CD14-positive monocyte (primary cell): Measurements from ENCODE around the gene NRSN2. TPM values are rescaled to one million over a fixed set of nuclear protein-coding genes. Genes with fewer than 3 reads are reported as not detected.

Experiments
- DNase-seq, 3 donors: peaks; one replicate each; pipeline ENCODE4 v3.0.0-alpha.2; 2011 to 2022
- H2AFZ ChIP-seq: 2 replicates; pipeline ENCODE4 v1.6.0; 2012; ENCODE audit warnings: mild to moderate bottlenecking, low read depth, low read length, inconsistent platforms; ENCODE audit not compliant: insufficient read depth, poor library complexity, severe bottlenecking
- H3K27ac ChIP-seq, 2 donors: 1 replicate in 1 of 2; 2 replicates in 1 of 2; pipeline ENCODE4 v1.5.1; 2012 to 2013; ENCODE audit warnings: low read length in 2 of 2, control low read depth in 1 of 2, inconsistent platforms in 1 of 2, low read depth in 1 of 2, mild to moderate bottlenecking in 1 of 2
- H3K27me3 ChIP-seq, 2 donors: one replicate each; pipeline versions ENCODE4 v1.6.0 to v1.6.1; 2011 to 2013; ENCODE audit warnings: low read length in 2 of 2; ENCODE audit not compliant: control insufficient read depth in 2 of 2, insufficient read depth in 2 of 2
- H3K36me3 ChIP-seq, 2 donors: replicated peaks in 1 of 2; 1 replicate in 1 of 2; 2 replicates in 1 of 2; pipeline versions ENCODE4 v1.5.1 to v1.6.1; 2012 to 2013; ENCODE audit warnings: low read length in 2 of 2, control low read depth in 1 of 2, inconsistent platforms in 1 of 2, mild to moderate bottlenecking in 1 of 2; ENCODE audit not compliant: insufficient read depth in 2 of 2, control insufficient read depth in 1 of 2
- H3K4me1 ChIP-seq, 2 donors: 1 replicate in 1 of 2; 2 replicates in 1 of 2; pipeline versions ENCODE4 v1.5.1 to v1.6.1; 2012 to 2013; ENCODE audit warnings: low read length in 2 of 2, control low read depth in 1 of 2, inconsistent platforms in 1 of 2, mild to moderate bottlenecking in 1 of 2, moderate library complexity in 1 of 2; ENCODE audit not compliant: insufficient read depth in 2 of 2, control insufficient read depth in 1 of 2
- H3K4me2 ChIP-seq: replicated peaks from 2 replicates; pipeline ENCODE3; 2012; ENCODE audit warnings: low read length, moderate library complexity, mild to moderate bottlenecking; ENCODE audit not compliant: poor library complexity, severe bottlenecking; ENCODE audit errors: extremely low read depth
- H3K4me3 ChIP-seq, 3 experiments: fragments of 200-600 bp in 1 of 3; sonication (generic) in 1 of 3; replicated peaks in 1 of 3; 1 replicate in 2 of 3; 2 replicates in 1 of 3; pipeline ENCODE4 v1.5.1; 2011 to 2013; ENCODE audit warnings: low read length in 3 of 3, mild to moderate bottlenecking in 3 of 3, control low read depth in 2 of 3, low read depth in 2 of 3, inconsistent platforms in 1 of 3, moderate library complexity in 1 of 3
- H3K79me2 ChIP-seq: 2 replicates; pipeline ENCODE4 v1.6.0; 2012; ENCODE audit warnings: mild to moderate bottlenecking, control low read depth, inconsistent platforms, low read length, moderate library complexity; ENCODE audit not compliant: insufficient read depth
- H3K9ac ChIP-seq: 2 replicates; pipeline ENCODE4 v1.6.0; 2017; ENCODE audit warnings: low read length, mild to moderate bottlenecking; ENCODE audit not compliant: insufficient read depth, poor library complexity, severe bottlenecking
- H3K9me3 ChIP-seq, 2 donors: replicated peaks in 1 of 2; 1 replicate in 1 of 2; 2 replicates in 1 of 2; pipeline versions ENCODE4 v1.5.1 to v1.6.1; 2012 to 2013; ENCODE audit warnings: low read length in 2 of 2, control low read depth in 1 of 2; ENCODE audit not compliant: control insufficient read depth in 1 of 2, insufficient read depth in 1 of 2
- H4K20me1 ChIP-seq: 2 replicates; pipeline ENCODE4 v1.6.0; 2012; ENCODE audit warnings: mild to moderate bottlenecking, low read length, control low read depth, moderate library complexity; ENCODE audit not compliant: insufficient read depth
- H3K27ac Mint-ChIP-seq, 7 donors: one replicate each; pipeline ENCODE4 v1.8.0; 2020; ENCODE audit warnings: mild to moderate bottlenecking in 7 of 7, mixed read lengths in 7 of 7, moderate library complexity in 6 of 7, inconsistent platforms in 2 of 7
- H3K27me3 Mint-ChIP-seq, 3 donors: one replicate each; pipeline ENCODE4 v1.8.0; 2021 to 2022; ENCODE audit warnings: low read depth in 3 of 3, mild to moderate bottlenecking in 3 of 3, mixed read lengths in 3 of 3, moderate library complexity in 3 of 3, inconsistent platforms in 1 of 3
- H3K36me3 Mint-ChIP-seq, 2 donors: one replicate each; pipeline ENCODE4 v1.8.0; 2020; ENCODE audit warnings: mixed read lengths in 2 of 2, inconsistent platforms in 1 of 2, mild to moderate bottlenecking in 1 of 2
- H3K4me1 Mint-ChIP-seq: one replicate; pipeline ENCODE4 v1.8.0; 2020; ENCODE audit warnings: mild to moderate bottlenecking, mixed read lengths
- H3K4me3 Mint-ChIP-seq, 2 donors: one replicate each; pipeline ENCODE4 v1.8.0; 2020; ENCODE audit warnings: mild to moderate bottlenecking in 2 of 2, mixed read lengths in 2 of 2, moderate library complexity in 1 of 2
- H3K9me3 Mint-ChIP-seq, 7 donors: one replicate each; pipeline ENCODE4 v1.8.0; 2020 to 2022; ENCODE audit warnings: mixed read lengths in 7 of 7, mild to moderate bottlenecking in 6 of 7, moderate library complexity in 6 of 7, inconsistent platforms in 2 of 7
- CTCF ChIP-seq: fragments of 200-600 bp; IDR thresholded peaks from one replicate; pipeline ENCODE4 v1.8.0; 2022; ENCODE audit warnings: antibody characterized with exemption, mild to moderate bottlenecking
- WGBS: methylation state at CpG from one replicate; pipeline ENCODE4 v1.1.5; 2013; ENCODE audit warnings: missing lambda C conversion rate; ENCODE audit not compliant: insufficient coverage; 5-methylcytosine and 5-hydroxymethylcytosine counted together
- intact Hi-C, 2 donors: fragments of 100-400 bp; cut with micrococcal nuclease; formaldehyde crosslinking; loops; one replicate each; pipeline versions ENCODE4 v1.15.0 to v1.15.1; 2023
- polyA plus RNA-seq, 3 donors: library from polyadenylated mRNA; depleted of rRNA in 1 of 3; unstranded in 2 of 3; stranded (reverse) in 1 of 3; fragments of 300-500 nt in 2 of 3; fragments of >200 nt in 1 of 3; fragmentation: Illumina TruSeq in 2 of 3; gene quantifications; 1 replicate in 2 of 3; 2 replicates in 1 of 3; pipeline ENCODE4 v1.2.3, GENCODE V29; 2012 to 2021

The NRSN2 gene
- polyA plus RNA-seq, 3 donors = 0.09 to 0.73 (median 0.56) TPM

- H3K27ac Mint-ChIP-seq = peak overlapping the region in 1 of 7 donors; percentile 38
Observed at GRCh38 chr20:370151-370600, 23.3 kb downstream of the NRSN2 start.

More at GRCh38 chr20:370151-370600, 23.3 kb downstream of the NRSN2 start:
- Mint-ChIP-seq H3K27me3 (peaks cover 1 to 5% (median 2%) of the 10 kb centered on the region in 3 donors), H3K4me3 (no peak overlapping the region), H3K36me3 (no peaks in the 10 kb centered on the region), H3K4me1 (peaks cover 38% of the 10 kb centered on the region), H3K9me3 (peaks cover 0 to 2% (median 0%) of the 10 kb centered on the region in 7 donors)
- Histone ChIP-seq H3K9ac (no peak overlapping the region), H3K27me3 (no peaks in the 10 kb centered on the region), H3K27ac (no peak overlapping the region), H3K4me1 (peaks cover 31 to 40% of the 10 kb centered on the region in 2 donors), H3K9me3 (no peaks in the 10 kb centered on the region), H3K4me3 (no peak overlapping the region), H4K20me1 (no peaks in the 10 kb centered on the region), H2AFZ (no peak overlapping the region), H3K36me3 (no peaks in the 10 kb centered on the region), H3K79me2 (no peaks in the 10 kb centered on the region), H3K4me2 (no peak overlapping the region)
- no peak for TF ChIP-seq CTCF
- DNase-seq = no peak
- 99% methylated on average over 6 of the region's 7 CpGs for WGBS
- intact Hi-C loops = loop anchor here in 1 of 2 donors (5.0 kb wide), 1 partner anchor 37 kb away; the partner anchor contains the start of gene RBCK1
